ENCODE measurements around the gene EXOSC9. TPM values are rescaled to one million over a fixed set of nuclear protein-coding genes. Genes with fewer than 3 reads are reported as not detected.

The EXOSC9 gene
- total and polyA plus RNA-seq, 11 donors = 12.2 to 26.2 (median 17.1) TPM

DNA sequence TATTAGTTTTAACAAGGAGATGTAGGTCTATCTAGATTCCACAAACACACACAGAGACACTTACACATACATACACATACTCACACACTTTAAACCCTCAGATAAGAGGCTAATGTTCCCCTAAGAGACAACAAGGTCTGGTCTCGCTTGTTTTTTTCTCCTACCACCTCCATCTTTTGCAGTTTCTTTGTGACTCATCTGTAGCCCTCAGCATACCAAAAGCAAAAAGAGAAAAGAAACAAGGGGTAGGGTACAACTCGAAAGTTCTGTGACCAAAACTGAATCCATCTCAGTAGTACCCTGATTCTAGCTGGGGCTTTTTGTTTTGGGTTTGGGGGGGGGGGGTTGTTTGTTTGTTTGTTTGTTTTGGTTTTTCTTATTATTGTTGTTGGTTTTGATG is 12.2 kb upstream of the EXOSC9 start:
- no peak overlapping the region for H3K4me3 ChIP-seq
- 88 to 95% (median 90%) methylated on average over 2 of the region's 2 CpGs for WGBS, 4 donors
- H3K27ac ChIP-seq = no peak overlapping the region
- no peaks in the 10 kb centered on the region for H3K36me3 ChIP-seq
- no peak for ATAC-seq
- peaks cover 0 to 9% (median 0%) of the 10 kb centered on the region in 12 donors for H3K4me1 ChIP-seq
- no peak for DNase-seq
- peaks cover 0 to 35% (median 0%) of the 10 kb centered on the region in 9 donors for H3K27me3 ChIP-seq
- TF ChIP-seq POLR2A (IDR thresholded peaks at IDR 0.05) = no peak
- TF ChIP-seq, protein P1, sequence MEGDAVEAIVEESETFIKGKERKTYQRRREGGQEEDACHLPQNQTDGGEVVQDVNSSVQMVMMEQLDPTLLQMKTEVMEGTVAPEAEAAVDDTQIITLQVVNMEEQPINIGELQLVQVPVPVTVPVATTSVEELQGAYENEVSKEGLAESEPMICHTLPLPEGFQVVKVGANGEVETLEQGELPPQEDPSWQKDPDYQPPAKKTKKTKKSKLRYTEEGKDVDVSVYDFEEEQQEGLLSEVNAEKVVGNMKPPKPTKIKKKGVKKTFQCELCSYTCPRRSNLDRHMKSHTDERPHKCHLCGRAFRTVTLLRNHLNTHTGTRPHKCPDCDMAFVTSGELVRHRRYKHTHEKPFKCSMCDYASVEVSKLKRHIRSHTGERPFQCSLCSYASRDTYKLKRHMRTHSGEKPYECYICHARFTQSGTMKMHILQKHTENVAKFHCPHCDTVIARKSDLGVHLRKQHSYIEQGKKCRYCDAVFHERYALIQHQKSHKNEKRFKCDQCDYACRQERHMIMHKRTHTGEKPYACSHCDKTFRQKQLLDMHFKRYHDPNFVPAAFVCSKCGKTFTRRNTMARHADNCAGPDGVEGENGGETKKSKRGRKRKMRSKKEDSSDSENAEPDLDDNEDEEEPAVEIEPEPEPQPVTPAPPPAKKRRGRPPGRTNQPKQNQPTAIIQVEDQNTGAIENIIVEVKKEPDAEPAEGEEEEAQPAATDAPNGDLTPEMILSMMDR (IDR thresholded peaks at IDR 0.05) = no peak
- intact Hi-C loops (cut with DNase I) = no loop called here
- H3K9me3 ChIP-seq = peaks cover 0 to 9% (median 0%) of the 10 kb centered on the region in 12 donors

DNA sequence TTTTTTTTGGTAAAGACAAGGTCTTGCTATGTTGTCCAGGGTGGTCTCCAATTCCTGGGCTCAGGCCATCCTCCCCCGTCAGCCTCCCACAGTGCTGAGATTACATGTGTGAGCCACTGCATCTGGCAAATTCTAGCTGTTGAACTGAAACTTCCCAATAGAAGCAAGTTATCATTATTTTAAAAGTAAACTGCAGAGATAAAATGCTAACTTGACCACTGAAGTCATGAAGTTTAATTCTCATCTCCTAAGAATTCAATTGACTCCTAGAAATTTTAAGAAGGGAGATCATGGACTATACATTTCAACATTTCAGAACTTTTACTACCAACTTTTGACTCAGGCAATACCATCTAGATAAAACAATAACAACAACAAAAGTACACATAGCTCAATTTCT is 11.7 kb upstream of the EXOSC9 start:
- intact Hi-C loops (cut with DNase I) = no loop called here
- Histone ChIP-seq H3K27me3 (peaks cover 0 to 35% (median 0%) of the 10 kb centered on the region in 9 donors), H3K27ac (no peak overlapping the region)

DNA sequence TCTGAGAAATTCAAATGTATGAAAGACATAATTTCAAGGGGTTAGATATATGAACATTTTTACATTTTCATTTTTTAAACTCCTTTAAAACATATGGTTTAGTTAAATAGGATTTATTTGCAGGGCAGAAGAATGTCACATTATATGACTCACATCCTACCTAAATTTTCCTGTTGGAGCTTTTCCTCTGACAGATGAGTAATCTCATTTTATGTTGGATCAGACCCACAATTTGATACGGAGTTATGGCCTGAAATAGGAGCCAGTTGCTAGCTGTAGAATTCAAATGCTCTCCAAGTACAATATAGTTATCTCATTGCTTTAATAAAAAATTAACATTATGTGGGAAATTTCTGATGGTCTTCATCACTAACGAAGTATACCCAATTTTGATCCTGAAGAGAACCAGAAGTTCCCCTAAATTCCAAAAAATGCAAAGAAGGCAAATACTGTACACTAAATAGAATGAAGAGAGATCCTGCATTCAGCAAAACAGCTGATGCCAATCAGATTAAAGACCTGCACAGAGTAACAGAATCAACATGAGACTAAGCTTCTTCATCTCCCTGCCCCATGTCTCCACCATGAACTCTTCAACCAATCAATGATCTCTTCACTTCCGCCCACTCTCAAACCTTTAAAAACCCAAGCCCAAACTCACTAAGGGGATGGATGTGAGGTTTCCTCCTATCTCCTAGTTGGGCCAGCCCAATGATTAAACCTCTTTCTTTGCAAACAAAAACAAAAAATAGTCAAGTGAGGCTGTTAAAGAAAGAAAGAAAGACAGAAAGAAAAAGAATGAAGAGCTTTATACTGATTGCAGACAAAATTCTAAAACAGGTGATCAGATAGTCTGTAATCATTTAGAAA is 10.9 kb upstream of the EXOSC9 start:
- peaks cover 0 to 35% (median 0%) of the 10 kb centered on the region in 9 donors for H3K27me3 ChIP-seq

More for the DNA sequence above, 11.7 kb upstream of the EXOSC9 start:
- no peaks in the 10 kb centered on the region for H3K36me3 ChIP-seq
- peaks cover 0 to 4% (median 0%) of the 10 kb centered on the region in 12 donors for H3K9me3 ChIP-seq
- DNase-seq (no peak), ATAC-seq (no peak)
- H3K4me1 ChIP-seq = peaks cover 0 to 9% (median 0%) of the 10 kb centered on the region in 12 donors
- TF ChIP-seq, protein P1 (IDR thresholded peaks at IDR 0.05) = no peak
- no peak for TF ChIP-seq POLR2A (IDR thresholded peaks at IDR 0.05)
- WGBS, 4 donors = 54 to 82% (median 67%) methylated on average over 1 of the region's 1 CpG
- no peak overlapping the region for H3K4me3 ChIP-seq

DNA sequence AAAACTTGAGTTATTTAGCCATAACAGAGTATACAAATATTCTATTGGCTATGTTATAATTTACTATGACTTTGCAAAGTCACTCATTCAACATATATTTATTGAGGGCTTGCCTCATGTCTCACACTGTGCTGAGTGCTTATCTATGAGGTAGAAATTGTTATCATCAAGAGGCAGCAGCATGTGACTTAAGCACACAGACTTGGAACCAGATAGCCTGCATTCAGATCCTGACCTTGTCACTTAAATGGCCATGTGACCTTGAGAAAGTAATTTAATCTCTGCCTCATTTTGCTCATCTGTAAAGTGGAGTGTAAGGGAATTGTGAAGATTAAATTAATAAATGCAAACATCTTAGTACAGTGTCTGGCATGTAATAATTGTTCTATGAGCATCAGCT is 10.1 kb upstream of the EXOSC9 start:
- DNase-seq = no peak
- no peak for ATAC-seq
- Histone ChIP-seq H3K4me3 (no peak overlapping the region), H3K9me3 (no peaks in the 10 kb centered on the region), H3K4me1 (no peaks in the 10 kb centered on the region), H3K27me3 (peaks cover 0 to 35% (median 0%) of the 10 kb centered on the region in 9 donors), H3K27ac (no peak overlapping the region), H3K36me3 (no peaks in the 10 kb centered on the region)
- intact Hi-C loops (cut with DNase I) = loop anchor here in 1 of 10 donors (5.0 kb wide), 1 partner anchor 89 kb away; no protein-coding TSS in a partner anchor
- TF ChIP-seq POLR2A (IDR thresholded peaks at IDR 0.05) = no peak
- TF ChIP-seq, protein P1 (IDR thresholded peaks at IDR 0.05) = no peak

More for the DNA sequence above, 10.9 kb upstream of the EXOSC9 start:
- Histone ChIP-seq H3K4me1 (peaks cover 0 to 7% (median 0%) of the 10 kb centered on the region in 12 donors), H3K4me3 (no peak overlapping the region), H3K9me3 (no peaks in the 10 kb centered on the region), H3K27ac (no peak overlapping the region), H3K36me3 (no peaks in the 10 kb centered on the region)
- WGBS, 4 donors = 61 to 65% (median 63%) methylated on average over 3 of the region's 3 CpGs
- DNase-seq (no peak), ATAC-seq (no peak)
- intact Hi-C loops (cut with DNase I) = loop anchor here in 1 of 10 donors (5.0 kb wide), 1 partner anchor 88 kb away; no protein-coding TSS in a partner anchor
- TF ChIP-seq, protein P1 (IDR thresholded peaks at IDR 0.05) = no peak
- no peak for TF ChIP-seq POLR2A (IDR thresholded peaks at IDR 0.05)
